Subcutaneous abdominal adipose tissue (tissue), 5 donors: ENCODE measurements around the gene RNMT.

Source experiments
- H3K27ac ChIP-seq: one replicate; pipeline ENCODE4 v1.7.0; 2013; ENCODE audit warnings: low read depth, mild to moderate bottlenecking, inconsistent platforms, low read length, moderate library complexity
- H3K27me3 ChIP-seq, 5 donors: one replicate each; pipeline ENCODE4 v1.7.0; 2013; ENCODE audit warnings: low read length in 5 of 5, inconsistent platforms in 1 of 5; ENCODE audit not compliant: control insufficient read depth in 5 of 5, insufficient read depth in 4 of 5
- H3K36me3 ChIP-seq, 5 donors: one replicate each; pipeline ENCODE4 v1.7.0; 2013; ENCODE audit warnings: low read length in 5 of 5; ENCODE audit not compliant: control insufficient read depth in 5 of 5, insufficient read depth in 5 of 5
- H3K4me1 ChIP-seq, 5 donors: one replicate each; pipeline ENCODE4 v1.7.0; 2013; ENCODE audit warnings: low read length in 5 of 5, mild to moderate bottlenecking in 3 of 5, moderate library complexity in 1 of 5; ENCODE audit not compliant: control insufficient read depth in 5 of 5, insufficient read depth in 5 of 5
- H3K4me3 ChIP-seq, 5 donors: one replicate each; pipeline ENCODE4 v1.7.0; 2013; ENCODE audit warnings: low read length in 5 of 5, low read depth in 1 of 5
- H3K9ac ChIP-seq, 5 donors: one replicate each; pipeline ENCODE4 v1.7.0; 2013; ENCODE audit warnings: low read length in 5 of 5, mild to moderate bottlenecking in 4 of 5, moderate library complexity in 3 of 5
- H3K9me3 ChIP-seq, 5 donors: one replicate each; pipeline ENCODE4 v1.7.0; 2013; ENCODE audit warnings: low read length in 5 of 5; ENCODE audit not compliant: control insufficient read depth in 5 of 5
- donor health status: healthy.
- donor health status: healthy.
- donor health status: healthy.
- donor health status: healthy.
- donor health status: healthy.

The RNMT gene

DNA sequence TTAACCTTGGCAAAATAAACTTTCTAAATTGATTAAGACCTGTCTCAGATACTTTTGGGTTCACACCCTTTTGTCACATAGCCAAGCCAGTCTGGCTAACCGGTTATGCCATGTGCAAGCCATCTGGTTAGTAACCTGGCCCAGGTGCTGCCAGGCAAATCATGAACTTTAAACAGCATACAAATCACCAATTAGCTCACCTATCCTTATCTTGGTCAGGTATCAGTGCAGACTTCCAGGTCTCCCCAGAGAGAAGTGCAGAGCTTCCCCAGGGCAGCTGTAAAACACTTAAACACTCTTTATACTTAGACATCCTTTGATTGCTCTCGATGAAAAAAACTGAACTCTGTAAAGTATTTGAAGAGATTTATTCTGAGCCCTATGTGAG is 82.6 kb downstream of the RNMT start:
- Histone ChIP-seq H3K27me3 (peaks cover 0 to 3% (median 0%) of the 10 kb centered on the region in 5 donors), H3K4me3 (no peak overlapping the region), H3K4me1 (no peaks in the 10 kb centered on the region), H3K9ac (no peak overlapping the region), H3K9me3 (no peaks in the 10 kb centered on the region), H3K36me3 (no peaks in the 10 kb centered on the region), H3K27ac (no peak overlapping the region)

DNA sequence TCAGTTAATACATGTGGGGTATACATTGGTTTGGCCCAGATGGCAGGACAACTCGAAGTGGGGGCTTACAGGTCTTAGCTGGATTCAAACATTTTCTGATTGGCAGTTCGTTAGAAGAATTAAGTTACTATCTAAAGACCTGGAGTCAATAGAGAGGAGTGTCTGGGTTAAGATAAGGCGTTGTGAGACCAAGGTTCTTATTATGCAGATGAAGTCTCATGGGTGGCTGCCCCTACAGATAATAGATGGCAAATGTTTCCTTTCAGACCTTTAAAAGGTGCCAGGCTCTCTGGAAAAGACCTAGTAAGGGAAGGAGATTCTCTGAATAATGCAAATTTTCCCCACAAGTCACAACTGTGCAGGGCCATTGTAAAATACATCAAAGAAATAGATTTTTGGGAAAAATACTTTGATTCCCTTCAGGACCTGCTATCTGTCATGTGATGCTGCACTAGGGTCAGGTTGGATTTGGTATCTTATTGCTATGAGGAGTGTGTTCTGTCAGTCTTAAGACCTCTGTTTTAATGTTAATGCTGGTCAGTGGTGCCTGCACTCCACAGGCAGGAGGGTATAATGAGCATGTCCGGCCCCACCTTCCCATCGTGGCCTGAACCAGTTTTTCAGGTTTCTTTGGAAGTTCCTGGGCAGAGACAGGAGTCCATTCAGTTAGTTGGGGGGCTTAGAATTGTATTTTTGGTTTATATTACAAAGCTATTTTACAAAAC is 83.2 kb downstream of the RNMT start:
- Histone ChIP-seq H3K9me3 (no peaks in the 10 kb centered on the region), H3K9ac (no peak overlapping the region), H3K36me3 (no peaks in the 10 kb centered on the region), H3K27me3 (peaks cover 0 to 3% (median 0%) of the 10 kb centered on the region in 5 donors), H3K27ac (no peak overlapping the region), H3K4me1 (no peaks in the 10 kb centered on the region), H3K4me3 (no peak overlapping the region)

DNA sequence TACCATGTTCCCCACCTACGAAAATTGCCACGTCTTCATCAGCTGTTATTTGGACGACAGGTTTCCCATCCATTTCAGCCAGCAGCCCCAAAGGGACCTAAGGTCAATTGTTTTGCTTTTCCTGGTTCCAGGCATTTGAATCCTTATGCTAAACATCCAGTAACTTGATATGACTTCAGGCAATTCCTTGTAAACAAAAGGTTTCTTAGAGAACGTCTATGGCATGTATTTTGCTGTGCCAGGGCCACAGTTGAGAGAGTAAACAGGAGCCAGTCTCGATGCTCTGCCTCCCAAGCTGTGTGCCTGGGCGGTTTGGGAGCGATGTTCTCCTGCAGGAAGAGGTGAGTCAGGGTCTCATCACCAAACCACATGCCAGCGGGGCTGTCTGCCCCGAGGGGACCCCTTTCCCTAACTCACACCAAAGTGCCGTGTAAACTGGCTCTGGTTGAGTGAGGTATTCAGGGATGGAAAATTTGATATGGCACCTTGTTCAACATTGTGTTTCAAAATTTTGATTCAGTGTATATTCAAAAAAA is 84.5 kb downstream of the RNMT start:
- Histone ChIP-seq H3K27ac (no peak overlapping the region), H3K27me3 (no peaks in the 10 kb centered on the region), H3K4me3 (no peak overlapping the region), H3K36me3 (no peaks in the 10 kb centered on the region), H3K9ac (no peak overlapping the region), H3K4me1 (no peaks in the 10 kb centered on the region), H3K9me3 (no peaks in the 10 kb centered on the region)

DNA sequence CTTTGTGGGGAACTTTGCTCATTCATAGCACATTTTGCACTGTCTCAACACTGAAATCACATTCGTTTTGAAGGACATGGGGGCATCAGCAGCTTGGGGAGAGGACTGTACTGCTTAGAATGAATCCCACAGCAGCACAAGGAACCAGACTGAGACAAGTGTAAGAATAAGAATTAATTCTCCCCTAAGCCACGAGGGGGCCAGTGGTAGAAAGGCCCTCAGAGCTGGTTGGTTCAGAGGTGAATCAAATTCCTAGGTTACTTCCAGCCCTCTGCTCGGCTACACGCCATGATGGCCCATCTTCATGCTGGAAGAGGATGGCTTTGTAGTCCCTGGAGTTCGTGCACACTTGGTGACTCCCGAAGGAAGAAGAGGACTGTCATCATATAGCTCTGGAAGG is 85.5 kb downstream of the RNMT start:
- Histone ChIP-seq H3K9ac (no peak overlapping the region), H3K9me3 (no peaks in the 10 kb centered on the region), H3K4me3 (no peak overlapping the region), H3K27me3 (no peaks in the 10 kb centered on the region), H3K4me1 (no peaks in the 10 kb centered on the region), H3K27ac (no peak overlapping the region), H3K36me3 (no peaks in the 10 kb centered on the region)

DNA sequence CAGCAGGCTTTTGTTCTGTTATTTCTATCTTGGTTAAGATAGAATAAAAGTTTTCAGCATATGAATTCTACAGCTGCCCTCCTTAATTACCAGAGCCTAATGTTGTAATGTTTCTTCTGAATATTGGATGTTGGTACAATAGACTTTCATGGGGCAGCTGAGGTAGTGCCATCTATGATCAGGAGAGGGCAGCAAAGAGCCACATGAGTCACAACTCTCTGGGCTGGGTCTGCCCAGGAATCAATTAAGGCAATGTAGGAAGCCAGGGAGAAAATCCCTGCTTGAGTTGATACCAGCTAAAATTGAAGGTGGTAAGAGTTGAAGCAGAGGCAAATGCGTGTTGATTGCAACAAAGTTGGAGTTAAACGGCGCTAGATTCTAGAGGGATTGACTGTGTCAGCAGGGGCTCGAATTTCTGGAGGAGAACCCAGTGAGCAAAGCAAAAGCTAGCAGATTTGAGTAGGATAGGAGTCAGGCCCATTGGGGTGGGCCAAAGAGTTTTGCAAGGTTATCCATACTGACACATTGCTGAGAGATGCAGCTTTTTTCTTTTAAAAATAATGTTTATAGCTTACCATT is 86.9 kb downstream of the RNMT start:
- Histone ChIP-seq H3K36me3 (no peaks in the 10 kb centered on the region), H3K9me3 (no peaks in the 10 kb centered on the region), H3K27ac (no peak overlapping the region), H3K9ac (no peak overlapping the region), H3K4me1 (no peaks in the 10 kb centered on the region), H3K27me3 (no peaks in the 10 kb centered on the region), H3K4me3 (no peak overlapping the region)
